Epithelial cell of proximal tubule (primary cell): ENCODE measurements around the gene ASIC4. TPM values are rescaled to one million over a fixed set of nuclear protein-coding genes. Genes with fewer than 3 reads are reported as not detected.

Source experiments
- DNase-seq: peaks from one replicate; pipeline ENCODE4 v3.0.0-alpha.2; 2011; ENCODE audit warnings: low read depth
- H3K4me3 ChIP-seq: 2 replicates; pipeline ENCODE4 v1.5.1; 2011; ENCODE audit warnings: low read depth, mild to moderate bottlenecking, low read length
- total RNA-seq: library from RNA; depleted of rRNA; stranded (reverse); fragments of >200 nt; gene quantifications from 2 replicates; pipeline ENCODE4 v1.2.3, GENCODE V29; 2015
- TF ChIP-seq, protein P1 (sequence below): conservative IDR thresholded peaks from 2 replicates; pipeline ENCODE4 v1.5.1; 2012; ENCODE audit warnings: low read depth, mild to moderate bottlenecking, low read length

ASIC4 gene
- total RNA-seq, 1 donor from 2014 or later: not detected

DNA sequence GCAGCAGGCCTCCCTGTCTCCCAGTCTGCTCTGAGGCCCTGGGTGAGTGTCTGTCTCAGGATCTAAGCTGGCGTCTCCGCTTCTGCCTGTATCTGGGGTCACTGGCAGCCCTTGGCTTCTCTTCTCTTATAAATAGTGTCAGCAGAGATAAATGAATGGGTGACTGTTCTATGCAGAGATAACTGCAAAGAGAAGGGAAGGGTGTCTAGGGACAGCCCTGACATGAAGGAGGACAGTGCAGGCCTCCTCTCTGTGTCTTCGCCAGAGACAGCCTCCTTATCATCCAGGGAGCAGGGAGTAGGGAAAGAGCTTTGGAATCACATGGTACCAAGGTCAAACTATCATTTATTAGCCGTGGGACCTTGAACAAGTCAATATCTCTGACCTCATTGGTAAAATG is 43.9 kb upstream of the ASIC4 start:
- DNase-seq: no peak
- TF ChIP-seq, protein P1, sequence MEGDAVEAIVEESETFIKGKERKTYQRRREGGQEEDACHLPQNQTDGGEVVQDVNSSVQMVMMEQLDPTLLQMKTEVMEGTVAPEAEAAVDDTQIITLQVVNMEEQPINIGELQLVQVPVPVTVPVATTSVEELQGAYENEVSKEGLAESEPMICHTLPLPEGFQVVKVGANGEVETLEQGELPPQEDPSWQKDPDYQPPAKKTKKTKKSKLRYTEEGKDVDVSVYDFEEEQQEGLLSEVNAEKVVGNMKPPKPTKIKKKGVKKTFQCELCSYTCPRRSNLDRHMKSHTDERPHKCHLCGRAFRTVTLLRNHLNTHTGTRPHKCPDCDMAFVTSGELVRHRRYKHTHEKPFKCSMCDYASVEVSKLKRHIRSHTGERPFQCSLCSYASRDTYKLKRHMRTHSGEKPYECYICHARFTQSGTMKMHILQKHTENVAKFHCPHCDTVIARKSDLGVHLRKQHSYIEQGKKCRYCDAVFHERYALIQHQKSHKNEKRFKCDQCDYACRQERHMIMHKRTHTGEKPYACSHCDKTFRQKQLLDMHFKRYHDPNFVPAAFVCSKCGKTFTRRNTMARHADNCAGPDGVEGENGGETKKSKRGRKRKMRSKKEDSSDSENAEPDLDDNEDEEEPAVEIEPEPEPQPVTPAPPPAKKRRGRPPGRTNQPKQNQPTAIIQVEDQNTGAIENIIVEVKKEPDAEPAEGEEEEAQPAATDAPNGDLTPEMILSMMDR: no peak
- no peak overlapping the region for H3K4me3 ChIP-seq

DNA sequence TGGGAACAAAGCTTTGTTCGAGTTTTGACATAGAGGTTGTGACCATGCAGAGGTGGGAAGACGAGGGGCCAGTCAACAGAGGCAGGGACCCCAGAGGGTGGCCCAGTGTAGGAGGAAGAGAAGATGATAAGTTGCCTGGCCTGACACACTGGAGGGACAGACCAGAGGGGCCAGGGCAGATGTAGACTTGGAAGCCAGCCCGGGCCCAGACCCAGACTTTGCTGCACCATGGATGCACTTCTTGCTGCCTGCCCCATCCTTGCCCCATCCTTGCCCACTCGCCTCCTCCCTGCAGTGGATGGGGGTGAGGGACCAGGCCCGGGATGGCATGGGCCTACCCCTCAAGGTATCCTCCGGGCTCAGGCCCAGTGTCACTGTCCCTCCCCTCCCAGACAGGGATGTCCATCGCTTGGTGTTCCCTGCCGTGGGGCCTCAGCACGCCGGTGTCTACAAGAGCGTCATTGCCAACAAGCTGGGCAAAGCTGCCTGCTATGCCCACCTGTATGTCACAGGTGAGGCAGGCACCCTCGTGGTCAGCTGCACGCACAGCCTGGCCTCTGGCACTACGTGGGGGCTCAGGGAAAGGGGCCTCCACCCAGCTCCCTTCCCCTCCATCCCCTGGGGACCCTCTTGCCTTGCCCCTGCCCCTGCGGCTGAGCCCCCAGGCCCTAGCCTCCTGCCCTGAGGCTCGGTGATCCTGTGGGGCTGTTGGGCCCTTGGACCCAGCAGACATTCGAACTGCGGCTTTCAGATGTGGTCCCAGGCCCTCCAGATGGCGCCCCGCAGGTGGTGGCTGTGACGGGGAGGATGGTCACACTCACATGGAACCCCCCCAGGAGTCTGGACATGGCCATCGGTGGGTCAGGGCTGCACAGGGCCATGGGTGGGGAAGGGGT is 42.6 kb upstream of the ASIC4 start:
- H3K4me3 ChIP-seq: no peak overlapping the region
- DNase-seq: no peak
- TF ChIP-seq, protein P1: no peak

DNA sequence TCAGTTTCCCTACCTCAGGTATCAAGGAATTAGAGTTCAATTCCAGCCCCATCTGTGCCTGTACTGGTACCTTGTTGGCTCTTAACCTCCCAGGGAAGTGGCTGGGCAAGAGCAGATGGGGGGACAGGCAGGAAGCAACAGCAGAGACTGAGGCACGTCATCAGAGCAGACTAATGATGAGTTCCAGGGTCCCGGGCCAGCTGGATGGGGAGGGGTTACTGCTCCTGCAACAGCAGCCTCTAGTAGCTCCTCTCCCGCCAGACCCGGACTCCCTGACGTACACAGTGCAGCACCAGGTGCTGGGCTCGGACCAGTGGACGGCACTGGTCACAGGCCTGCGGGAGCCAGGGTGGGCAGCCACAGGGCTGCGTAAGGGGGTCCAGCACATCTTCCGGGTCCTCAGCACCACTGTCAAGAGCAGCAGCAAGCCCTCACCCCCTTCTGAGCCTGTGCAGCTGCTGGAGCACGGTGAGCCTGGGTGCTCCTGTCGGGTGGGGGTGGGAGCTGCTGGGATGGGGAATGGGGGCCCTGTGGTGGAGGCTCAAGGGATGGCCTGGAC is 41.6 kb upstream of the ASIC4 start:
- TF ChIP-seq, protein P1: no peak
- DNase-seq: no peak
- H3K4me3 ChIP-seq: no peak overlapping the region

DNA sequence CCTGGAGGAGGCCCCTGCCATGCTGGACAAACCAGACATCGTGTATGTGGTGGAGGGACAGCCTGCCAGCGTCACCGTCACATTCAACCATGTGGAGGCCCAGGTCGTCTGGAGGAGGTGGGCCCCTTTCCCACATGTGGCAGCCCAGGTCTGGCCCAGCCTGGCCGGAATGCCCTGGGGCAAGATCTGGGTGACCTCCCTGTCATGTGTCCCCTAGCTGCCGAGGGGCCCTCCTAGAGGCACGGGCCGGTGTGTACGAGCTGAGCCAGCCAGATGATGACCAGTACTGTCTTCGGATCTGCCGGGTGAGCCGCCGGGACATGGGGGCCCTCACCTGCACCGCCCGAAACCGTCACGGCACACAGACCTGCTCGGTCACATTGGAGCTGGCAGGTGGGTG is 40.8 kb upstream of the ASIC4 start:
- TF ChIP-seq, protein P1: no peak
- DNase-seq: no peak
- H3K4me3 ChIP-seq: no peak overlapping the region

DNA sequence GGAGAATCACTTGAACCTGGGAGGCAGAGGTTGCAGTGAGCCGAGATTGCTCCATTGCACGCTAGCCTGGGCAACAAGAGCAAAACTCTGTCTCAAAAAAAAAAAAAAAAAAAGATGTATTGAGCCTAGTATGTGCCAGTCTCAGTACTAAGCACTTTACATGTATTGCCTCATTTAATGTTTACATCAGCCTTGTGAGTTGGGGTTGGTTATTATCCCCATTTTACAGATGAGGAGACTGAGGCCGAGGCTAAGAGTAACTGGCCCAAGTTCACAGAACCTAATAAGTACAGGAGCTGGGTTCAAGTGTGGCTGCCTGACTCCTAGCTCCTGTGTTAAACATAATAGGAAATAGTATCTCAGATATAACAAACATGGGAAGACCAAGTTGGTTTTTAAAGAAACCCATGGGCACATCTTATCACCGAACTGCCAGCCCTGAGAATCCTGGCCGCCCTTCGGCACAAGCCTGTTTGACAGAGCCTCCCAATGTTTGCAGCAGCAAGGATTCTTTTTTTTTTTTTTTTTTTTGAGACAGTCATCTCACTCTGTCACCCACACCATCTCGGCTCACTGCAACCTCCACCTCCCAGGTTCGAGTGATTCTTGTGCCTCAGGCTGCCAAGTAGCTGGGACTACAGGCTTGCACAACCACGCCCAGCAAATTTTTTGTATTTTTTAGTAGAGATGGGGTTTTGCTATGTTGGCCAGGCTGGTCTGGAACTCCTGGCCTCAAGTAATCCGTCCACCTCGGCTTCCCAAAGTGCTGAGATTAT is 39.8 kb upstream of the ASIC4 start:
- no peak for DNase-seq
- H3K4me3 ChIP-seq: no peak overlapping the region
- TF ChIP-seq, protein P1: no peak

DNA sequence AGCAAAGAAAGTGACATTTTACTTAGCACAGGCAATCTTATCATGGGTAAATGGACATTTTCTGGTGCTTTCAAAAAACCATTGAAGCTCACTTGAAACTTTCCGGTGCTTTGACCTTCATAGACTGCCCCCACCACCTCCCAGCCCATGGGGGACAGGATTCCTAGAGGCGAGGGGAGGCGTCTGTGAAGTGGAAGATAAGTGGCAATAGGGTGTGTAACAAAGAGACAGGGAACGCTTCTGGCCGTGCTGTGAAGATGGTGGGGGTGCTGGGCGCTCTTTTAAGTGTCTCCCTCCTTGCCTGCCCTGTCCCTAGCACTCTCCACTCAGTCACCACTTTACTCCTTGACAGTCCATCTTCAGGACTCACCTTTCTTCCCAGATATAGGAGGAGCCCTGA is 39.0 kb upstream of the ASIC4 start:
- TF ChIP-seq, protein P1: no peak
- no peak for DNase-seq

More for the DNA sequence above, 39.0 kb upstream of the ASIC4 start:
- H3K4me3 ChIP-seq: no peak overlapping the region
